ENCODE data around the gene FBXL7. TPM values are rescaled to one million over a fixed set of nuclear protein-coding genes. Genes with fewer than 3 reads are reported as not detected.

FBXL7 gene
- total RNA-seq, 1 donor from 2014 or later, result 1.1 TPM

GRCh38 chr5:15694696-15695214, 194.8 kb downstream of the FBXL7 start:
- ATAC-seq (no peak), DNase-seq (ENCODE audit: low spot score) (no peak)

- ATAC-seq (no peak), DNase-seq (ENCODE audit: low spot score) (no peak)
These were observed 195.3 kb downstream of the FBXL7 start for GRCh38 chr5:15695215-15695731.

GRCh38 chr5:15700373-15700772, 200.4 kb downstream of the FBXL7 start:
- DNase-seq (ENCODE audit: low spot score) (no peak), ATAC-seq (no peak)

- DNase-seq (ENCODE audit: low spot score) (no peak), ATAC-seq (no peak)
These were observed 202.1 kb downstream of the FBXL7 start for GRCh38 chr5:15702102-15702501.

- no peak for DNase-seq (ENCODE audit: low spot score)
- no peak for ATAC-seq
These were observed 203.9 kb downstream of the FBXL7 start for GRCh38 chr5:15703901-15704300.

- ATAC-seq (no peak), DNase-seq (ENCODE audit: low spot score) (no peak)
These were observed 204.5 kb downstream of the FBXL7 start for GRCh38 chr5:15704397-15704947.

GRCh38 chr5:15707631-15708030, 207.7 kb downstream of the FBXL7 start:
- DNase-seq (ENCODE audit: low spot score) (no peak), ATAC-seq (no peak)

- DNase-seq (ENCODE audit: low spot score), result no peak
- no peak for ATAC-seq
These were observed 211.9 kb downstream of the FBXL7 start for GRCh38 chr5:15711892-15712291.

GRCh38 chr5:15715535-15715934, 215.6 kb downstream of the FBXL7 start:
- ATAC-seq, result no peak
- no peak for DNase-seq (ENCODE audit: low spot score)

- DNase-seq (ENCODE audit: low spot score), result no peak
- no peak for ATAC-seq
These were observed 216.0 kb downstream of the FBXL7 start for GRCh38 chr5:15715967-15716366.

- no peak for ATAC-seq
- DNase-seq (ENCODE audit: low spot score), result no peak
These were observed 217.0 kb downstream of the FBXL7 start for GRCh38 chr5:15717001-15717400.

- ATAC-seq (no peak), DNase-seq (ENCODE audit: low spot score) (no peak)
These were observed 218.6 kb downstream of the FBXL7 start for GRCh38 chr5:15718421-15719179.

GRCh38 chr5:15719784-15720183, 219.8 kb downstream of the FBXL7 start:
- ATAC-seq (no peak), DNase-seq (ENCODE audit: low spot score) (no peak)

- DNase-seq (ENCODE audit: low spot score) (no peak), ATAC-seq (no peak)
These were observed 220.5 kb downstream of the FBXL7 start for GRCh38 chr5:15720515-15720914.

GRCh38 chr5:15722305-15722704, 222.3 kb downstream of the FBXL7 start:
- no peak for ATAC-seq

GRCh38 chr5:15727375-15727774, 227.4 kb downstream of the FBXL7 start:
- no peak for ATAC-seq
- DNase-seq (ENCODE audit: low spot score), result no peak

More at GRCh38 chr5:15722305-15722704, 222.3 kb downstream of the FBXL7 start:
- no peak for DNase-seq (ENCODE audit: low spot score)

GRCh38 chr5:15728811-15729210, 228.8 kb downstream of the FBXL7 start:
- ATAC-seq (no peak), DNase-seq (ENCODE audit: low spot score) (no peak)

- no peak for ATAC-seq
These were observed 231.7 kb downstream of the FBXL7 start for GRCh38 chr5:15731699-15732098.

GRCh38 chr5:15734058-15734457, 234.1 kb downstream of the FBXL7 start:
- DNase-seq (ENCODE audit: low spot score) (no peak), ATAC-seq (no peak)

More at GRCh38 chr5:15731699-15732098, 231.7 kb downstream of the FBXL7 start:
- no peak for DNase-seq (ENCODE audit: low spot score)

- DNase-seq (ENCODE audit: low spot score) (no peak), ATAC-seq (no peak)
These were observed 237.2 kb downstream of the FBXL7 start for GRCh38 chr5:15737036-15737821.

GRCh38 chr5:15737871-15738664, 238.1 kb downstream of the FBXL7 start:
- ATAC-seq (no peak), DNase-seq (ENCODE audit: low spot score) (no peak)
